K562 (cell line): ENCODE measurements around the gene MCM7. TPM values are rescaled to one million over a fixed set of nuclear protein-coding genes. Genes with fewer than 3 reads are reported as not detected.

Experiments
- ATF4 ChIP-seq: fragments of 450-650 bp; formaldehyde crosslinking; IDR thresholded peaks from 2 replicates; pipeline ENCODE4 v1.4.0; 2022; ENCODE audit warnings: mild to moderate bottlenecking, moderate library complexity
- BHLHE40 ChIP-seq: IDR thresholded peaks from 2 replicates; pipeline ENCODE4 v1.6.1; 2011; ENCODE audit warnings: low read length, improper control_type of control experiment
- CCAR2 ChIP-seq: fragments of 200-400 bp; formaldehyde crosslinking; IDR thresholded peaks from 2 replicates; pipeline ENCODE4 v1.6.1; 2017; ENCODE audit warnings: mild to moderate bottlenecking, low read depth, low read length
- EWSR1 ChIP-seq: fragments of 450-650 bp; IDR thresholded peaks from 2 replicates; pipeline ENCODE4 v1.6.1; 2018; ENCODE audit warnings: borderline replicate concordance, mild to moderate bottlenecking, low read depth, moderate library complexity; ENCODE audit not compliant: partially characterized antibody
- FOXJ3 ChIP-seq: sonication (generic); formaldehyde crosslinking; IDR thresholded peaks from 2 replicates; pipeline ENCODE4 v1.4.0; 2020; ENCODE audit warnings: mild to moderate bottlenecking, missing genetic modification reagents
- GATA2 ChIP-seq: sonication (generic); formaldehyde crosslinking; IDR thresholded peaks from 2 replicates; pipeline ENCODE4 v1.4.0; 2020; ENCODE audit warnings: mild to moderate bottlenecking, missing genetic modification reagents
- GATAD2B ChIP-seq: fragments of 450-650 bp; IDR thresholded peaks from 2 replicates; pipeline ENCODE4 v1.6.1; 2017; ENCODE audit warnings: mild to moderate bottlenecking, borderline replicate concordance
- HDAC2 ChIP-seq: fragments of 450-650 bp; IDR thresholded peaks from 2 replicates; pipeline ENCODE4 v1.6.1; 2016; ENCODE audit warnings: mild to moderate bottlenecking
- ILK ChIP-seq: fragments of 450-650 bp; IDR thresholded peaks from 2 replicates; pipeline ENCODE4 v1.6.1; 2016; ENCODE audit warnings: missing genetic modification characterization, low read depth, mild to moderate bottlenecking, missing compliant biosample characterization, moderate library complexity, borderline replicate concordance
- IRF9 ChIP-seq: fragments of 450-650 bp; IDR thresholded peaks from 2 replicates; pipeline ENCODE4 v1.6.1; 2016; ENCODE audit warnings: missing biosample characterization, missing genetic modification characterization
- NCOA4 ChIP-seq: fragments of 450-650 bp; IDR thresholded peaks from 2 replicates; pipeline ENCODE4 v1.6.1; 2018; ENCODE audit warnings: mild to moderate bottlenecking; ENCODE audit not compliant: partially characterized antibody
- NFE2L1 ChIP-seq: fragments of 450-650 bp; IDR thresholded peaks from 2 replicates; pipeline ENCODE4 v1.6.1; 2016; ENCODE audit warnings: missing genetic modification characterization, low read depth, mild to moderate bottlenecking, missing compliant biosample characterization, moderate library complexity, borderline replicate concordance
- NR2C1 ChIP-seq, 2 experiments: fragments of 450-650 bp; IDR thresholded peaks; 2 replicates each; pipeline ENCODE4 v1.6.1; 2017; ENCODE audit warnings: mild to moderate bottlenecking in 2 of 2, antibody characterized with exemption in 1 of 2, inconsistent platforms in 1 of 2, missing compliant biosample characterization in 1 of 2, missing genetic modification characterization in 1 of 2
- POLR2AphosphoS5 ChIP-seq: IDR thresholded peaks from 2 replicates; pipeline ENCODE4 v1.6.1; 2011; ENCODE audit warnings: mild to moderate bottlenecking, low read depth, low read length, moderate library complexity; ENCODE audit not compliant: control insufficient read depth, insufficient read depth
- RBM25 ChIP-seq: fragments of 200-400 bp; formaldehyde crosslinking; IDR thresholded peaks from 2 replicates; pipeline ENCODE4 v1.6.1; 2018; ENCODE audit warnings: low read length, low read depth, moderate library complexity; ENCODE audit not compliant: severe bottlenecking
- SLC30A9 ChIP-seq: fragments of 250-450 bp; sonication (Bioruptor Pico); IDR thresholded peaks from 2 replicates; pipeline ENCODE4 v1.8.0; 2022; ENCODE audit warnings: mild to moderate bottlenecking, moderate library complexity
- SMARCE1 ChIP-seq: fragments of 450-650 bp; IDR thresholded peaks from 2 replicates; pipeline ENCODE4 v1.7.1; 2016; ENCODE audit warnings: mild to moderate bottlenecking
- SMC3 ChIP-seq: conservative IDR thresholded peaks from 2 replicates; pipeline ENCODE4 v1.6.1; 2011; ENCODE audit warnings: low read depth, low read length, improper control_type of control experiment; ENCODE audit not compliant: insufficient read depth
- VEZF1 ChIP-seq: fragments of 200-800 bp; sonication (Bioruptor generic); IDR thresholded peaks from 2 replicates; pipeline ENCODE4 v1.6.1; 2017; ENCODE audit warnings: missing genetic modification characterization, missing compliant biosample characterization
- ZBED1 ChIP-seq: IDR thresholded peaks from 2 replicates; pipeline ENCODE4 v1.6.1; 2014
- ZC3H4 ChIP-seq: sonication (generic); formaldehyde crosslinking; IDR thresholded peaks from 2 replicates; pipeline ENCODE4 v1.9.0; 2021; ENCODE audit warnings: missing genetic modification reagents, borderline replicate concordance
- ZNF212 ChIP-seq: fragments of 450-650 bp; formaldehyde crosslinking; IDR thresholded peaks from 2 replicates; pipeline ENCODE4 v1.4.0; 2020; ENCODE audit warnings: mild to moderate bottlenecking
- ZNF3 ChIP-seq: fragments of 250-450 bp; sonication (Bioruptor Pico); IDR thresholded peaks from 2 replicates; pipeline ENCODE4 v1.5.0; 2021; ENCODE audit warnings: mild to moderate bottlenecking, moderate library complexity
- ZNF384 ChIP-seq: IDR thresholded peaks from 2 replicates; pipeline ENCODE4 v1.6.1; 2012; ENCODE audit warnings: low read depth, low read length, improper control_type of control experiment
- ZNF551 ChIP-seq: fragments of 250-450 bp; sonication (Bioruptor Pico); IDR thresholded peaks from 2 replicates; pipeline ENCODE4 v1.5.0; 2021; ENCODE audit warnings: mild to moderate bottlenecking, moderate library complexity
- ZNF655 ChIP-seq: fragments of 250-450 bp; sonication (Bioruptor Pico); IDR thresholded peaks from 2 replicates; pipeline ENCODE4 v1.5.0; 2021
- ZNF79 ChIP-seq: fragments of 250-450 bp; sonication (Bioruptor Pico); IDR thresholded peaks from 2 replicates; pipeline ENCODE4 v1.4.0; 2020; ENCODE audit warnings: low read depth, mild to moderate bottlenecking, moderate library complexity
- polyA plus RNA-seq, 8 experiments: library from polyadenylated mRNA; depleted of rRNA in 4 of 8; stranded (reverse) in 5 of 8; unstranded in 3 of 8; fragments of >200 nt; fragmentation: Nextera tagmentation in 2 of 8; fragmentation: Illumina TruSeq in 1 of 8; extraction: Ambion mirVana in 2 of 8; extraction: Trizol in 1 of 8; gene quantifications; 2 replicates each; pipeline versions ENCODE4 v1.2.1 to v1.2.3, GENCODE V29; 2011 to 2014; ENCODE audit warnings: inconsistent platforms in 1 of 8, missing spikeins in 1 of 8
- total RNA-seq, 7 experiments: library from RNA; depleted of rRNA in 6 of 7; stranded (reverse); fragments of >200 nt in 6 of 7; fragmentation: Illumina TruSeq in 2 of 7; extraction: Trizol in 2 of 7; gene quantifications; 2 replicates each; pipeline versions ENCODE4 v1.2.1 to v1.2.3, GENCODE V29; 2011 to 2021; ENCODE audit warnings: low replicate concordance in 1 of 7

Gene MCM7
- total and polyA plus RNA-seq, 9 of the 15 experiments (the other 6 are each of a cell fraction or from before 2014, with no cell fraction given), result 329 to 856 (median 437) TPM

- TF ChIP-seq VEZF1 (CRISPR knock-in tag), result no peak
- no peak for TF ChIP-seq NCOA4
- TF ChIP-seq HDAC2, result no peak
- no peak for TF ChIP-seq NFE2L1 (tag)
- no peak for TF ChIP-seq IRF9
- TF ChIP-seq ZNF551 (CRISPR knock-in tag), result no peak
- 0 out of 2 replicates have a peak, but pooled peaks have one; percentile 26 for TF ChIP-seq GATA2 (CRISPR knock-in tag)
- peak; percentile 19 for TF ChIP-seq RBM25
- peak; percentile 34; the same call in 1 of the 2 replicates for TF ChIP-seq SMARCE1
- no peak for TF ChIP-seq ZNF212 (CRISPR knock-in tag)
- no peak for TF ChIP-seq ILK
- TF ChIP-seq EWSR1, result no peak
- no peak for TF ChIP-seq ZNF655 (CRISPR knock-in tag)
- no peak for TF ChIP-seq BHLHE40
- TF ChIP-seq ZNF79 (CRISPR knock-in tag), result no peak
- no peak for TF ChIP-seq FOXJ3 (CRISPR knock-in tag)
- TF ChIP-seq GATAD2B, result no peak
- no peak for TF ChIP-seq ZNF384
- TF ChIP-seq ATF4 (CRISPR knock-in tag), result no peak
- no peak for TF ChIP-seq ZBED1
- no peak for TF ChIP-seq ZNF3 (CRISPR knock-in tag)
- peak; percentile 78; the same call in 1 of the 2 replicates for TF ChIP-seq ZC3H4 (CRISPR knock-in tag)
- TF ChIP-seq POLR2AphosphoS5, result no peak
- no peak for TF ChIP-seq SLC30A9
- no peak for TF ChIP-seq NR2C1 (IDR thresholded peaks at IDR 0.05)
- TF ChIP-seq NR2C1 (tag; IDR thresholded peaks at IDR 0.05), result no peak
- TF ChIP-seq CCAR2, result no peak
- no peak for TF ChIP-seq SMC3
These were observed 13.0 kb downstream of the MCM7 start (continued) for GRCh38 chr7:100088095-100088620.
